Upper lobe of left lung (tissue), 6 donors: ENCODE results near the gene IRF6. TPM values are rescaled to one million over a fixed set of nuclear protein-coding genes. Genes with fewer than 3 reads are reported as not detected.

ENCODE experiments used
- ATAC-seq, 2 donors: fragments of 200-7000 bp; cut with Tn5 transposase; one replicate each; pipeline ENCODE4 v1.9.1; 2022; ENCODE audit warnings: mild to moderate bottlenecking in 2 of 2, moderate library complexity in 2 of 2; ENCODE audit not compliant: low FRiP score in 2 of 2
- DNase-seq, 2 donors: peaks; one replicate each; pipeline ENCODE4 v3.0.0-alpha.2; 2019 to 2020
- H3K27ac ChIP-seq, 4 donors: fragments of 200-600 bp; sonication (generic); one replicate each; pipeline ENCODE4 v1.5.1; 2016 to 2019
- H3K27me3 ChIP-seq, 4 donors: fragments of 200-600 bp; sonication (generic); one replicate each; pipeline ENCODE4 v1.5.1; 2017 to 2019
- H3K36me3 ChIP-seq, 4 donors: fragments of 200-600 bp; sonication (generic); one replicate each; pipeline ENCODE4 v1.5.1; 2016 to 2019
- H3K4me1 ChIP-seq, 4 donors: fragments of 200-600 bp; sonication (generic); one replicate each; pipeline ENCODE4 v1.5.1; 2018 to 2019
- H3K4me3 ChIP-seq, 4 donors: fragments of 200-600 bp; sonication (generic); one replicate each; pipeline ENCODE4 v1.5.1; 2017 to 2019; ENCODE audit warnings: mild to moderate bottlenecking in 2 of 4, moderate library complexity in 1 of 4
- H3K9me3 ChIP-seq, 4 donors: fragments of 200-600 bp; sonication (generic); one replicate each; pipeline ENCODE4 v1.5.1; 2018 to 2019
- EP300 ChIP-seq, 4 donors: sonication (generic); formaldehyde crosslinking; IDR thresholded peaks; one replicate each; pipeline ENCODE4 v1.5.1; 2017; ENCODE audit warnings: antibody characterized with exemption in 4 of 4, control low read depth in 2 of 4
- POLR2A ChIP-seq, 4 donors: fragments of 450-650 bp; IDR thresholded peaks; one replicate each; pipeline ENCODE4 v1.5.1; 2016 to 2017; ENCODE audit warnings: antibody characterized with exemption in 4 of 4, mild to moderate bottlenecking in 2 of 4
- POLR2AphosphoS5 ChIP-seq, 2 donors: sonication (generic); formaldehyde crosslinking; IDR thresholded peaks; one replicate each; pipeline ENCODE4 v1.5.1; 2017; ENCODE audit warnings: antibody characterized with exemption in 2 of 2
- WGBS, 2 donors: methylation state at CpG; one replicate each; pipeline ENCODE4 v1.1.5; 2017 to 2018; 5-methylcytosine and 5-hydroxymethylcytosine counted together
- total RNA-seq, 6 donors: library from RNA; depleted of rRNA in 4 of 6; stranded (reverse); fragments of >200 nt in 4 of 6; gene quantifications; one replicate each; pipeline versions ENCODE4 v1.1.0 to v1.2.1, GENCODE V29; 2016 to 2021
- TF ChIP-seq, protein P1 (sequence below), 6 experiments: fragments of 450-650 bp in 4 of 6; fragments of 200-600 bp in 2 of 6; sonication (generic) in 2 of 6; IDR thresholded peaks; one replicate each; pipeline ENCODE4 v1.5.1; 2016 to 2019; ENCODE audit warnings: antibody characterized with exemption in 6 of 6
- donor health status: DM: no; HTN: no; CAD: no; lungs with moderate emphysema.
- donor health status: DM: no; HTN: yes; CAD: no; lungs with severe emphysema.

Gene IRF6
- total RNA-seq, 6 donors from 2014 or later = 11.5 to 36.3 (median 20.0) TPM

DNA sequence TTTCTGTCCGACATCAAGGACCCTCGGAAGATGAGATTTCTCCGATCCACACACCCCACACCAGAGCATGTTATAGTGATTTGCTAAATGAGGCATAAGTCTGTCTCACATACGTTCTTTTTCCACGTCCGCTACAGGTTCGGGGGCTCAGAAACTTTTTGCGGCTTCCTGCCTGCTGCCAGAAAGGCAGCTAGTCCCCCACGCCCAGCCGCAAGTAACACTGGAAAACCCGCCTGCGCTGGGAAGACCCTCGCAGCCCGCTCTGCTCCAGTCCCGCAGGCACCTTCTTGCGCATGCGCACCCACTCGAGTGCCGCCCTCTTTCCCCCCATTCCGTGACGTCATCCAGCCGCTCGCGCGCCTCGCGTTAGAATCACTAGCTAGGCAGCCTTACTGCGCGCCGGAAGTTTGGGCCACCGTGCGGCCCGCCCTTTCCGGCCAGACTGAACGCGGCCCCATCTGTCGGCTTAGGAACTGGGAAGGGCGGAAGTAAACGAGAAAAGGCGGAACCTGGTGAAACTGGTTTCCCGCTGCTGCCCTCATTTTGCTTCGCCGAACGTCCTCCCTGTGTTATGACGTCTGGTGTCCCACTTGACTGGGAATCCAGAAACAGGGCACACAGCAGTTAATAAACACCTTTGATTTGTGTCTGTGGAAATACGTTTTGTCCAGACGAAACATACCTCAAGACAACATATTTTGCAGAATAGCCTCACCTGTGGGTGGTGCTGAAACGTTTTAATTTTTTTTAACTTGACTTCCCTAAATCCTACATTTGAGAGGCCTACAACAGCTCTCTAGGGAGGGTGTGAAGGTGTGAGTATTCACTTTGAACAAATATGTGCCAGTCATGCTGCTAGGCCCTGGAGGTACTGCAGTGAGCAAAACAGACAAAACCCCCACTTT, 21.4 kb downstream of the IRF6 start, which contains the start of gene C1orf74:
TSS of gene C1orf74 (minus strand) at position 295 of the 905 bp plus-strand sequence. CDS start 925 bp downstream, outside the sequence.
- TF ChIP-seq, protein P1, sequence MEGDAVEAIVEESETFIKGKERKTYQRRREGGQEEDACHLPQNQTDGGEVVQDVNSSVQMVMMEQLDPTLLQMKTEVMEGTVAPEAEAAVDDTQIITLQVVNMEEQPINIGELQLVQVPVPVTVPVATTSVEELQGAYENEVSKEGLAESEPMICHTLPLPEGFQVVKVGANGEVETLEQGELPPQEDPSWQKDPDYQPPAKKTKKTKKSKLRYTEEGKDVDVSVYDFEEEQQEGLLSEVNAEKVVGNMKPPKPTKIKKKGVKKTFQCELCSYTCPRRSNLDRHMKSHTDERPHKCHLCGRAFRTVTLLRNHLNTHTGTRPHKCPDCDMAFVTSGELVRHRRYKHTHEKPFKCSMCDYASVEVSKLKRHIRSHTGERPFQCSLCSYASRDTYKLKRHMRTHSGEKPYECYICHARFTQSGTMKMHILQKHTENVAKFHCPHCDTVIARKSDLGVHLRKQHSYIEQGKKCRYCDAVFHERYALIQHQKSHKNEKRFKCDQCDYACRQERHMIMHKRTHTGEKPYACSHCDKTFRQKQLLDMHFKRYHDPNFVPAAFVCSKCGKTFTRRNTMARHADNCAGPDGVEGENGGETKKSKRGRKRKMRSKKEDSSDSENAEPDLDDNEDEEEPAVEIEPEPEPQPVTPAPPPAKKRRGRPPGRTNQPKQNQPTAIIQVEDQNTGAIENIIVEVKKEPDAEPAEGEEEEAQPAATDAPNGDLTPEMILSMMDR (IDR thresholded peaks at IDR 0.05) = peak in 3 of 6 experiments; percentile 3 to 47 (median 30)
- TF ChIP-seq POLR2AphosphoS5 (IDR thresholded peaks at IDR 0.05) (peak; percentile 91 to 93), EP300 (IDR thresholded peaks at IDR 0.05) (peak in 1 of 4 donors; percentile 50), POLR2A (IDR thresholded peaks at IDR 0.05) (peak in 3 of 4 donors; percentile 45 to 80 (median 57))

DNA sequence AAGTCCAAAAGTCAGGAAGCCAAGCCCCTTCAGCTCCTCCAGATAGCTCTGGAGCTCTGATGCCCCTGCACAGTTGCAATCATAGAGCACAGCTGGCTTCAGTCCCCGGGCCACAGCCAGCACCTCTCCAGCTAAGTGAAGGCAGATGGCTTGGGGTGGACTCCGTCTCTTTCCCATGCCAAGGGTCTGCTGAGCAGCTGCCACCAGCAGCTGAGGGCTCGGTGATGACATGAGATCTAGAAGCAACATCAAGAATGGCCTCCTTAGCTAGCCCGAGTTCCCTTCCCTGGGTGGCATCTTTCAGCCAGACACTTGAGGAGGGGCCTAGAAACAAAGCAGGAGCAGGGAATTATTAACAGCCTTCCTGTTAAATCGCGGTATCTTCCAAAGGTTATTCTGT, 22.6 kb downstream of the IRF6 start:
- no peak for ATAC-seq
- 76% methylated on average over 6 of the region's 6 CpGs for WGBS, 2 donors
- no peak for TF ChIP-seq POLR2AphosphoS5 (IDR thresholded peaks at IDR 0.05)
- TF ChIP-seq, protein P1 (IDR thresholded peaks at IDR 0.05) = no peak
- TF ChIP-seq EP300 (IDR thresholded peaks at IDR 0.05) = no peak
- no peak for TF ChIP-seq POLR2A (IDR thresholded peaks at IDR 0.05)

More for the DNA sequence above, 21.4 kb downstream of the IRF6 start, which contains the start of gene C1orf74:
- peak; percentile 98 to 100 for ATAC-seq
- peak within 1 kb of the TSS; percentile 50 to 67 (median 58) for H3K4me3 ChIP-seq
- H3K9me3 ChIP-seq = no peaks in the 10 kb centered on the region
- peaks cover 8 to 26% (median 18%) of the 10 kb centered on the region in 4 donors for H3K4me1 ChIP-seq
- WGBS, 2 donors = 5 to 7% methylated on average over 21 to 48 of the region's 48 CpGs
- DNase-seq = peak; percentile 99
- H3K36me3 ChIP-seq = peaks cover 0 to 3% (median 1%) of the 10 kb centered on the region in 4 donors
- no peaks in the 10 kb centered on the region for H3K27me3 ChIP-seq
- H3K27ac ChIP-seq = peak within 1 kb of the TSS; percentile 81 to 91 (median 90)

DNA sequence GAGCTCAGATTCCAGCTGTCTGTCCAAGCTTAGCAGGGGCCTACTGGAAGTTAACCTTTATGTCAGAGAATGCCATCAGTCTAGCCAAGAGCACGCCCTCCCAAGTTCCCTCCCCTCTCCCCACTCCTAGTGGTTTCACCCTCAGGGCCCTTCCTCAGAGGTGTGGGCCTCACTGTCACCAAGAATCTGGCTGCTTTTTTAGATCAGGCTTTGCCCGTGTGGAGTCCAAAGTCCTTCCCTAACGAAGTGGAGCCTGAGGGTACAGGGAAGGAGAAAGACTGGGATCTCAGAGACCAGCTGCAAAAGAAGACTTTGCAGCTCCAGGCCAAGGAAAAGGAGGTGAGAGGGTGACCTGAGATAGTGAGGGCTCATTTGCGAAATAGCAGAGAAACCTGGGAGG, 25.7 kb downstream of the IRF6 start:
- ATAC-seq (no peak), DNase-seq (no peak)
- Histone ChIP-seq H3K27ac (no peak overlapping the region), H3K27me3 (no peaks in the 10 kb centered on the region), H3K4me1 (peaks cover 8 to 16% (median 13%) of the 10 kb centered on the region in 4 donors), H3K36me3 (peaks cover 0 to 10% (median 0%) of the 10 kb centered on the region in 4 donors), H3K9me3 (no peaks in the 10 kb centered on the region), H3K4me3 (no peak overlapping the region)
- TF ChIP-seq POLR2AphosphoS5 (IDR thresholded peaks at IDR 0.05) (no peak), EP300 (IDR thresholded peaks at IDR 0.05) (no peak), POLR2A (IDR thresholded peaks at IDR 0.05) (no peak)
- TF ChIP-seq, protein P1 (IDR thresholded peaks at IDR 0.05) = no peak
- 82 to 84% methylated on average over 4 of the region's 4 CpGs for WGBS, 2 donors

More for the DNA sequence above, 22.6 kb downstream of the IRF6 start:
- H3K27me3 ChIP-seq = no peaks in the 10 kb centered on the region
- H3K27ac ChIP-seq = no peak overlapping the region
- no peak for DNase-seq
- H3K4me3 ChIP-seq = peak overlapping the region in 1 of 4 donors; percentile 59
- H3K36me3 ChIP-seq = peaks cover 0 to 3% (median 0%) of the 10 kb centered on the region in 4 donors
- no peaks in the 10 kb centered on the region for H3K9me3 ChIP-seq
- H3K4me1 ChIP-seq = peaks cover 8 to 25% (median 18%) of the 10 kb centered on the region in 4 donors

DNA sequence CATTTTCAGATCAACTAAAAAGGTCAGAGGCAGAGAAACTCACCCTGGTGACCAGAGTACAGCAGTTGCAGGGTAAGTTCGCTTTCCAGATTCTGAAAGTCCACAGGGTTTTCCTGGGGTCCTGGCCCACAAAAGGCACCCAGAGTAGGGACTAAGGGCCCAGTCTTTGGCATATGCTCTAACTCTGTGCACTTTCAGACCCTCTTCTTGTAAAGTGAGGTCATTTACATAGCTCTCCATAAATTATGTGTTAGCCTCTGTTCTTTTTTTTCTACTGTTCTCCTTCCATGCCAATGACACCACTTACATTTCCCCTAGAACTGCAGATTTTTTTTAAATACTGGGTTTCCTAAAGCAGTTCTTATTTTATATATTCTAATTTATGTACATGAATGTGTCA, 27.8 kb downstream of the IRF6 start:
- Histone ChIP-seq H3K36me3 (peaks cover 0 to 10% (median 0%) of the 10 kb centered on the region in 4 donors), H3K27ac (no peak overlapping the region), H3K4me1 (peaks cover 0 to under 1% (median 0%) of the 10 kb centered on the region in 4 donors), H3K4me3 (no peak overlapping the region), H3K9me3 (no peaks in the 10 kb centered on the region), H3K27me3 (no peaks in the 10 kb centered on the region)
- no peak for ATAC-seq
- TF ChIP-seq POLR2AphosphoS5 (IDR thresholded peaks at IDR 0.05) (no peak), EP300 (IDR thresholded peaks at IDR 0.05) (no peak), POLR2A (IDR thresholded peaks at IDR 0.05) (no peak)
- TF ChIP-seq, protein P1 (IDR thresholded peaks at IDR 0.05) = no peak
- 83 to 100% methylated on average over 1 of the region's 1 CpG for WGBS, 2 donors
- no peak for DNase-seq
